Raji (cell line): ENCODE results near the gene CDH4.

Experiments
- POLR2A ChIP-seq: IDR thresholded peaks from 2 replicates; pipeline ENCODE4 v1.6.1; 2011; ENCODE audit warnings: low read depth, low read length, control low read depth; ENCODE audit not compliant: insufficient read depth

The CDH4 gene

GRCh38 chr20:61507778-61508177 lies 255.7 kb downstream of the CDH4 start:
- no peak for TF ChIP-seq POLR2A

- TF ChIP-seq POLR2A: no peak
Measured at GRCh38 chr20:61508301-61509096, 256.4 kb downstream of the CDH4 start.

- no peak for TF ChIP-seq POLR2A
Measured at GRCh38 chr20:61510778-61511330, 258.8 kb downstream of the CDH4 start.

- TF ChIP-seq POLR2A: no peak
Measured at GRCh38 chr20:61512475-61512874, 260.4 kb downstream of the CDH4 start.

GRCh38 chr20:61513124-61514017 lies 261.3 kb downstream of the CDH4 start:
- no peak for TF ChIP-seq POLR2A

GRCh38 chr20:61514018-61514365 lies 261.9 kb downstream of the CDH4 start:
- no peak for TF ChIP-seq POLR2A

GRCh38 chr20:61514396-61514795 lies 262.3 kb downstream of the CDH4 start:
- no peak for TF ChIP-seq POLR2A

- no peak for TF ChIP-seq POLR2A
Measured at GRCh38 chr20:61514805-61515505, 262.9 kb downstream of the CDH4 start.

- no peak for TF ChIP-seq POLR2A
Measured at GRCh38 chr20:61515922-61516321, 263.9 kb downstream of the CDH4 start.

- no peak for TF ChIP-seq POLR2A
Measured at GRCh38 chr20:61516346-61517208, 264.5 kb downstream of the CDH4 start.

GRCh38 chr20:61517419-61517818 lies 265.4 kb downstream of the CDH4 start:
- TF ChIP-seq POLR2A: no peak

GRCh38 chr20:61518424-61518951 lies 266.4 kb downstream of the CDH4 start:
- no peak for TF ChIP-seq POLR2A

- no peak for TF ChIP-seq POLR2A
Measured at GRCh38 chr20:61519488-61519887, 267.4 kb downstream of the CDH4 start.
